Type B pancreatic cell (in vitro differentiated cells): ENCODE results near the gene NTRK2. TPM values are rescaled to one million over a fixed set of nuclear protein-coding genes. Genes with fewer than 3 reads are reported as not detected.

Experiments
- DNase-seq: peaks from one replicate; pipeline ENCODE4 v3.0.0; 2021; ENCODE audit warnings: mixed read lengths; ENCODE audit not compliant: unreplicated experiment; ENCODE audit errors: extremely low spot score
- H3K27ac Mint-ChIP-seq: 2 replicates; pipeline ENCODE4 v1.8.0; 2021; ENCODE audit warnings: mild to moderate bottlenecking, mixed read lengths
- H3K27me3 Mint-ChIP-seq: 2 replicates; pipeline ENCODE4 v1.8.0; 2021; ENCODE audit warnings: mixed read lengths
- H3K36me3 Mint-ChIP-seq: 2 replicates; pipeline ENCODE4 v1.8.0; 2021; ENCODE audit warnings: mixed read lengths
- H3K4me1 Mint-ChIP-seq: one replicate; pipeline ENCODE4 v1.8.0; 2021; ENCODE audit warnings: mixed read lengths; ENCODE audit not compliant: unreplicated experiment
- H3K4me3 Mint-ChIP-seq: 2 replicates; pipeline ENCODE4 v1.8.0; 2021; ENCODE audit warnings: mild to moderate bottlenecking, mixed read lengths
- H3K9me3 Mint-ChIP-seq: 2 replicates; pipeline ENCODE4 v1.8.0; 2021; ENCODE audit warnings: mixed read lengths
- CTCF ChIP-seq: fragments of 200-600 bp; sonication (generic); conservative IDR thresholded peaks from 2 replicates; pipeline ENCODE4 v1.5.0; 2021; ENCODE audit warnings: antibody characterized with exemption, mild to moderate bottlenecking
- total RNA-seq: library from RNA; stranded (reverse); gene quantifications from 2 replicates; pipeline ENCODE4 v1.2.1, GENCODE V29; 2021; ENCODE audit warnings: low replicate concordance

Gene NTRK2
- total RNA-seq, 1 donor from 2014 or later, result 122 TPM

GRCh38 chr9:84996716-84997115, 327.2 kb downstream of the NTRK2 start:
- H3K9me3 Mint-ChIP-seq, result peaks cover 10% of the 10 kb centered on the region
- DNase-seq, result no peak
- no peaks in the 10 kb centered on the region for H3K27me3 Mint-ChIP-seq
- TF ChIP-seq CTCF, result no peak
- H3K4me1 Mint-ChIP-seq, result peaks cover 21% of the 10 kb centered on the region
- H3K4me3 Mint-ChIP-seq, result no peak overlapping the region
- H3K27ac Mint-ChIP-seq, result no peak overlapping the region
- H3K36me3 Mint-ChIP-seq, result peaks cover 11% of the 10 kb centered on the region

- no peak overlapping the region for H3K4me3 Mint-ChIP-seq
- no peak for TF ChIP-seq CTCF
- no peak for DNase-seq
- H3K36me3 Mint-ChIP-seq, result peaks cover 11% of the 10 kb centered on the region
- peaks cover 21% of the 10 kb centered on the region for H3K4me1 Mint-ChIP-seq
- H3K27ac Mint-ChIP-seq, result no peak overlapping the region
- peaks cover 10% of the 10 kb centered on the region for H3K9me3 Mint-ChIP-seq
- no peaks in the 10 kb centered on the region for H3K27me3 Mint-ChIP-seq
These were observed 327.9 kb downstream of the NTRK2 start for GRCh38 chr9:84997472-84997871.

GRCh38 chr9:84998639-84999038, 329.1 kb downstream of the NTRK2 start:
- peaks cover 2% of the 10 kb centered on the region for H3K27me3 Mint-ChIP-seq
- H3K4me1 Mint-ChIP-seq, result peaks cover 21% of the 10 kb centered on the region
- no peak overlapping the region for H3K4me3 Mint-ChIP-seq
- H3K9me3 Mint-ChIP-seq, result peaks cover 10% of the 10 kb centered on the region
- TF ChIP-seq CTCF, result no peak
- no peak for DNase-seq
- H3K36me3 Mint-ChIP-seq, result peaks cover 11% of the 10 kb centered on the region
- H3K27ac Mint-ChIP-seq, result no peak overlapping the region

- no peak for DNase-seq
- H3K4me1 Mint-ChIP-seq, result peaks cover 21% of the 10 kb centered on the region
- H3K9me3 Mint-ChIP-seq, result peaks cover 4% of the 10 kb centered on the region
- H3K4me3 Mint-ChIP-seq, result no peak overlapping the region
- TF ChIP-seq CTCF, result no peak
- H3K27ac Mint-ChIP-seq, result no peak overlapping the region
- H3K36me3 Mint-ChIP-seq, result peaks cover 11% of the 10 kb centered on the region
- H3K27me3 Mint-ChIP-seq, result peaks cover 2% of the 10 kb centered on the region
These were observed 330.3 kb downstream of the NTRK2 start for GRCh38 chr9:84999788-85000187.

GRCh38 chr9:85001925-85002324, 332.4 kb downstream of the NTRK2 start:
- Mint-ChIP-seq H3K27me3 (peaks cover 2% of the 10 kb centered on the region), H3K27ac (no peak overlapping the region)

More at GRCh38 chr9:85001925-85002324, 332.4 kb downstream of the NTRK2 start:
- H3K36me3 Mint-ChIP-seq, result peaks cover 11% of the 10 kb centered on the region
- DNase-seq, result no peak
- TF ChIP-seq CTCF, result no peak
- peaks cover 4% of the 10 kb centered on the region for H3K9me3 Mint-ChIP-seq
- peaks cover 6% of the 10 kb centered on the region for H3K4me1 Mint-ChIP-seq
- H3K4me3 Mint-ChIP-seq, result no peak overlapping the region
